IMR-90 (cell line): Measurements from ENCODE around the gene PHLDA2. TPM values are rescaled to one million over a fixed set of nuclear protein-coding genes. Genes with fewer than 3 reads are reported as not detected.
"Not testable (repeated sequence)": the region's sequence is repeated elsewhere in the genome, so short reads cannot be mapped to it uniquely, and the experiment has no call there.

Experiments
- ATAC-seq: fragments of 200-7000 bp; cut with Tn5 transposase; 2 replicates; pipeline ENCODE4 v1.9.1; 2020; ENCODE audit warnings: low read depth, mild to moderate bottlenecking, moderate library complexity
- BruUV-seq: library from RNA; stranded (reverse); fragments of 400-500 nt; replicated peaks from 2 replicates; lab custom pipeline; 2021; lab: Mats Ljungman, UMichigan
- CTCF ChIA-PET: fragments of 300-600 bp; formaldehyde crosslinking; extraction: SDS; loops from one replicate; lab custom pipeline; 2021; ENCODE audit warnings: antibody characterized with exemption; lab: Yijun Ruan, JAX
- POLR2A ChIA-PET: fragments of 300-600 bp; sonication (Branson Sonifier 250); formaldehyde crosslinking; loops from one replicate; lab custom pipeline; 2022; ENCODE audit warnings: antibody characterized with exemption; ENCODE audit not compliant: unreplicated experiment; lab: Charles Lee
- DNase-seq: peaks from one replicate; pipeline ENCODE4 v3.0.0; 2013
- H2AFZ ChIP-seq: replicated peaks from 2 replicates; pipeline ENCODE3; 2013; ENCODE audit warnings: low read length, mild to moderate bottlenecking; ENCODE audit not compliant: poor library complexity
- H2AK5ac ChIP-seq: 2 replicates; pipeline ENCODE4 v1.6.1; 2013; ENCODE audit warnings: low read depth, low read length, inconsistent platforms
- H2AK9ac ChIP-seq: replicated peaks from 2 replicates; pipeline ENCODE3; 2013; ENCODE audit warnings: mild to moderate bottlenecking, low read depth, low read length, moderate library complexity; ENCODE audit not compliant: poor library complexity
- H2BK120ac ChIP-seq: 2 replicates; pipeline ENCODE4 v1.6.1; 2013; ENCODE audit warnings: low read depth, low read length, inconsistent platforms
- H2BK15ac ChIP-seq: 3 replicates; pipeline ENCODE4 v1.6.1; 2013; ENCODE audit warnings: low read depth, low read length, inconsistent platforms
- H2BK20ac ChIP-seq: 2 replicates; pipeline ENCODE4 v1.6.1; 2013; ENCODE audit warnings: low read depth, mild to moderate bottlenecking, inconsistent platforms, low read length, moderate library complexity
- H2BK5ac ChIP-seq: 2 replicates; pipeline ENCODE4 v1.6.1; 2013; ENCODE audit warnings: mild to moderate bottlenecking, low read depth, low read length, inconsistent platforms; ENCODE audit not compliant: poor library complexity, severe bottlenecking
- H3K14ac ChIP-seq: replicated peaks from 2 replicates; pipeline ENCODE4 v1.6.1; 2013; ENCODE audit warnings: low read depth, low read length, inconsistent platforms
- H3K18ac ChIP-seq: 2 replicates; pipeline ENCODE4 v1.6.1; 2013; ENCODE audit warnings: low read depth, low read length, control low read depth
- H3K23ac ChIP-seq: 2 replicates; pipeline ENCODE4 v1.6.1; 2013; ENCODE audit warnings: low read depth, low read length, inconsistent platforms
- H3K27ac ChIP-seq: 2 replicates; pipeline ENCODE4 v1.5.1; 2013; ENCODE audit warnings: mild to moderate bottlenecking, control low read depth, low read length; ENCODE audit not compliant: insufficient read depth
- H3K27me3 ChIP-seq: 2 replicates; pipeline ENCODE4 v1.6.1; 2013; ENCODE audit warnings: low read length; ENCODE audit not compliant: control insufficient read depth, insufficient read depth
- H3K36me3 ChIP-seq: 2 replicates; pipeline ENCODE4 v1.6.1; 2013; ENCODE audit warnings: low read length, mixed read lengths; ENCODE audit not compliant: control insufficient read depth, insufficient read depth
- H3K4ac ChIP-seq: 2 replicates; pipeline ENCODE4 v1.6.1; 2013; ENCODE audit warnings: low read depth, low read length, inconsistent platforms
- H3K4me1 ChIP-seq: 2 replicates; pipeline ENCODE4 v1.6.1; 2013; ENCODE audit warnings: low read length, mixed read lengths; ENCODE audit not compliant: control insufficient read depth, insufficient read depth
- H3K4me2 ChIP-seq: 2 replicates; pipeline ENCODE4 v1.6.1; 2013; ENCODE audit warnings: low read depth, mild to moderate bottlenecking, control low read depth, low read length, moderate library complexity
- H3K4me3 ChIP-seq: 2 replicates; pipeline ENCODE4 v1.5.1; 2013; ENCODE audit warnings: low read depth, mild to moderate bottlenecking, control low read depth, low read length, moderate library complexity; ENCODE audit not compliant: insufficient read depth
- H3K56ac ChIP-seq: 2 replicates; pipeline ENCODE4 v1.6.1; 2013; ENCODE audit warnings: low read length, inconsistent platforms; ENCODE audit not compliant: insufficient read depth; ENCODE audit errors: extremely low read depth
- H3K79me1 ChIP-seq, 2 experiments: 2 replicates each; pipeline ENCODE4 v1.6.1; 2013; ENCODE audit warnings: low read length in 2 of 2, inconsistent platforms in 1 of 2, low read depth in 1 of 2
- H3K9ac ChIP-seq: 2 replicates; pipeline ENCODE4 v1.6.1; 2013; ENCODE audit warnings: low read depth, low read length, control low read depth
- H3K9me1 ChIP-seq: 2 replicates; pipeline ENCODE4 v1.6.1; 2013; ENCODE audit warnings: low read length, inconsistent platforms; ENCODE audit not compliant: insufficient read depth
- H3K9me3 ChIP-seq: 2 replicates; pipeline ENCODE4 v1.6.1; 2013; ENCODE audit warnings: low read length; ENCODE audit not compliant: control insufficient read depth, insufficient read depth
- H4K20me1 ChIP-seq: 2 replicates; pipeline ENCODE4 v1.6.1; 2013; ENCODE audit warnings: low read length, inconsistent platforms; ENCODE audit not compliant: insufficient read depth
- H4K5ac ChIP-seq: 2 replicates; pipeline ENCODE4 v1.6.1; 2013; ENCODE audit warnings: mild to moderate bottlenecking, low read depth, low read length, control low read depth
- H4K8ac ChIP-seq, 2 experiments: 2 replicates each; pipeline ENCODE4 v1.6.1; 2013; ENCODE audit warnings: low read depth in 2 of 2, low read length in 2 of 2, control low read depth in 1 of 2, inconsistent platforms in 1 of 2
- H4K91ac ChIP-seq: 2 replicates; pipeline ENCODE4 v1.6.1; 2013; ENCODE audit warnings: low read depth, low read length, inconsistent platforms; ENCODE audit not compliant: insufficient read depth
- MAFK ChIP-seq: IDR thresholded peaks from 2 replicates; pipeline ENCODE4 v1.6.1; 2012; ENCODE audit warnings: low read depth, low read length, improper control_type of control experiment
- WGBS, 2 experiments: methylation state at CpG; one replicate each; pipeline versions ENCODE4 v1.1.5 to v1.1.7; 2013; ENCODE audit warnings: missing lambda C conversion rate in 2 of 2; ENCODE audit not compliant: insufficient read length in 1 of 2; ENCODE audit errors: extremely low coverage in 2 of 2; 5-methylcytosine and 5-hydroxymethylcytosine counted together
- dilution Hi-C: fragments of 300-500 bp; cut with HindIII; formaldehyde crosslinking; loops from one replicate; pipeline ENCODE4 v1.14.3; 2018; ENCODE audit warnings: low sequenced_read_pairs; ENCODE audit not compliant: unreplicated experiment
- in situ Hi-C: fragments of 300-500 bp; cut with MboI; formaldehyde crosslinking; loops from 3 replicates; pipeline ENCODE4 v1.14.3; 2019; ENCODE audit warnings: low sequenced_read_pairs, inconsistent platforms, mixed read lengths
- intact Hi-C: fragments of 100-400 bp; cut with micrococcal nuclease; formaldehyde crosslinking; loops from 2 replicates; pipeline ENCODE4 v1.10.0; 2022
- polyA plus RNA-seq, 3 experiments: library from polyadenylated mRNA; depleted of rRNA; stranded (reverse); fragments of >200 nt; gene quantifications; 2 replicates each; pipeline ENCODE4 v1.2.3, GENCODE V29; 2012; ENCODE audit warnings: low replicate concordance in 1 of 3
- total RNA-seq: library from RNA; depleted of rRNA; stranded (reverse); fragments of >200 nt; gene quantifications from 2 replicates; pipeline ENCODE4 v1.2.3, GENCODE V29; 2012
- TF ChIP-seq, protein P1 (sequence below): fragments of 150-350 bp; IDR thresholded peaks from 2 replicates; pipeline ENCODE4 v1.6.1; 2016; ENCODE audit warnings: low read depth, mild to moderate bottlenecking, low read length, moderate library complexity, borderline replicate concordance

PHLDA2 gene
- total and polyA plus RNA-seq, 2 of the 4 experiments (the other 2 are of a cell fraction) = 3.8 to 89.0 TPM

- H3K14ac ChIP-seq = no peak overlapping the region
- no peak overlapping the region for H3K9ac ChIP-seq
- H3K18ac ChIP-seq = no peak overlapping the region
- DNase-seq (no peak), ATAC-seq (no peak)
- H3K56ac ChIP-seq = no peak overlapping the region
- H3K9me3 ChIP-seq = peaks cover 8% of the 10 kb centered on the region
- H2BK120ac ChIP-seq = no peak overlapping the region
- H2BK5ac ChIP-seq = no peak overlapping the region
- H4K8ac ChIP-seq = no peak overlapping the region
- intact Hi-C loops = no loop called here
- no peak overlapping the region for H3K27ac ChIP-seq
- H3K4me2 ChIP-seq = no peak overlapping the region
- H3K4ac ChIP-seq = no peak overlapping the region
- TF ChIP-seq, protein P1, sequence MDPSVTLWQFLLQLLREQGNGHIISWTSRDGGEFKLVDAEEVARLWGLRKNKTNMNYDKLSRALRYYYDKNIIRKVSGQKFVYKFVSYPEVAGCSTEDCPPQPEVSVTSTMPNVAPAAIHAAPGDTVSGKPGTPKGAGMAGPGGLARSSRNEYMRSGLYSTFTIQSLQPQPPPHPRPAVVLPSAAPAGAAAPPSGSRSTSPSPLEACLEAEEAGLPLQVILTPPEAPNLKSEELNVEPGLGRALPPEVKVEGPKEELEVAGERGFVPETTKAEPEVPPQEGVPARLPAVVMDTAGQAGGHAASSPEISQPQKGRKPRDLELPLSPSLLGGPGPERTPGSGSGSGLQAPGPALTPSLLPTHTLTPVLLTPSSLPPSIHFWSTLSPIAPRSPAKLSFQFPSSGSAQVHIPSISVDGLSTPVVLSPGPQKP = no peak
- peak; percentile 48 for TF ChIP-seq MAFK
- peak overlapping the region; percentile 43 for H2AFZ ChIP-seq
- dilution Hi-C loops = no loop called here
- no peak overlapping the region for H4K5ac ChIP-seq
- H4K91ac ChIP-seq = no peak overlapping the region
- POLR2A ChIA-PET = no interaction called here
- H3K9me1 ChIP-seq = no peaks in the 10 kb centered on the region
- peaks cover 0 to 23% of the 10 kb centered on the region in 2 experiments; a peak in 1 of 4 replicates for H3K79me1 ChIP-seq
- H4K20me1 ChIP-seq = no peaks in the 10 kb centered on the region; the same call in 1 of the 2 replicates
- H2BK20ac ChIP-seq = no peak overlapping the region
- BruUV-seq = no TSS peak
- 88% methylated on average over 5 of the region's 16 CpGs; no CpG with 5 or more reads in 1 of the 2 experiments for WGBS, 2 experiments
- no peak overlapping the region for H3K4me3 ChIP-seq
- H3K23ac ChIP-seq = no peak overlapping the region
- peaks cover 12% of the 10 kb centered on the region for H3K36me3 ChIP-seq
- H2AK9ac ChIP-seq = no peak overlapping the region
- no peak overlapping the region for H2AK5ac ChIP-seq
- H3K27me3 ChIP-seq = no peaks in the 10 kb centered on the region
- CTCF ChIA-PET = no interaction called here
- H3K4me1 ChIP-seq = peaks cover 2% of the 10 kb centered on the region; the same call in 1 of the 2 replicates
- H2BK15ac ChIP-seq = no peak overlapping the region
- in situ Hi-C loops = no loop called here
These were observed 11.1 kb upstream of the PHLDA2 start for GRCh38 chr11:2940147-2940920.

- H2BK20ac ChIP-seq, H3K79me1 ChIP-seq, H2BK5ac ChIP-seq, H3K14ac ChIP-seq, H3K27me3 ChIP-seq, H3K18ac ChIP-seq, H4K91ac ChIP-seq, BruUV-seq, H2BK120ac ChIP-seq, H3K23ac ChIP-seq, H3K9me3 ChIP-seq, H3K4ac ChIP-seq, H3K4me2 ChIP-seq, H2AK9ac ChIP-seq, DNase-seq, in situ Hi-C loops, H3K36me3 ChIP-seq, H3K9ac ChIP-seq, dilution Hi-C loops, H3K4me1 ChIP-seq, H3K9me1 ChIP-seq, H3K4me3 ChIP-seq, H3K56ac ChIP-seq, H4K20me1 ChIP-seq, ATAC-seq, H4K5ac ChIP-seq, H2BK15ac ChIP-seq, H2AK5ac ChIP-seq, H4K8ac ChIP-seq, H3K27ac ChIP-seq, intact Hi-C loops: not testable (repeated sequence)
- H2AFZ ChIP-seq = peak overlapping the region; percentile 58
- CTCF ChIA-PET = interaction anchor here (0.7 kb wide), 1 partner anchor 9 kb away, joined by 3 read pairs; no protein-coding TSS in a partner anchor
- POLR2A ChIA-PET = interaction anchor here (0.8 kb wide), 1 partner anchor 10 kb away, joined by 3 read pairs; the partner anchor contains the start of gene PHLDA2
- 96% methylated on average over 4 of the region's 20 CpGs; no CpG with 5 or more reads in 1 of the 2 experiments for WGBS, 2 experiments
These were observed 9.5 kb upstream of the PHLDA2 start for GRCh38 chr11:2938458-2939418.
